ENCODE measurements around the gene SRGAP3.

The SRGAP3 gene

DNA sequence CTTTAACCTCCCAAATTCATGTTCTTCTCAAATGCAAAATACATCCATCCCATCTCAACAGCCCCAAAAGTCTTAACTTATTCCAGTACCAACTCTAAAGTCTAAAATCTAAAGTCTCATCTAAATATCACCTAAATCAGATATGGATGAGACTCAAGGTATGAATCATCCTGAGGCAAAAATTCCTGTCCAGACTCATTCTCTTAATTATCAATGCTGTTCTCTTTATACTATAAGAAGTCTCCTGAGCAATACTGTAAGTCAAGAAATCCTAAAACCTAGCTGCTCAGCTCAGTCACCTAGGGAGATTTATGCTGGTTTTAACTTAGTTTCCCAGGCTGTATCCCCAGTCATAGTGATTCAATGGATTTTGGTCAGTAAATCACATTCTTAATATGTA lies 297.3 kb downstream of the SRGAP3 start:
- no peak for DNase-seq

DNA sequence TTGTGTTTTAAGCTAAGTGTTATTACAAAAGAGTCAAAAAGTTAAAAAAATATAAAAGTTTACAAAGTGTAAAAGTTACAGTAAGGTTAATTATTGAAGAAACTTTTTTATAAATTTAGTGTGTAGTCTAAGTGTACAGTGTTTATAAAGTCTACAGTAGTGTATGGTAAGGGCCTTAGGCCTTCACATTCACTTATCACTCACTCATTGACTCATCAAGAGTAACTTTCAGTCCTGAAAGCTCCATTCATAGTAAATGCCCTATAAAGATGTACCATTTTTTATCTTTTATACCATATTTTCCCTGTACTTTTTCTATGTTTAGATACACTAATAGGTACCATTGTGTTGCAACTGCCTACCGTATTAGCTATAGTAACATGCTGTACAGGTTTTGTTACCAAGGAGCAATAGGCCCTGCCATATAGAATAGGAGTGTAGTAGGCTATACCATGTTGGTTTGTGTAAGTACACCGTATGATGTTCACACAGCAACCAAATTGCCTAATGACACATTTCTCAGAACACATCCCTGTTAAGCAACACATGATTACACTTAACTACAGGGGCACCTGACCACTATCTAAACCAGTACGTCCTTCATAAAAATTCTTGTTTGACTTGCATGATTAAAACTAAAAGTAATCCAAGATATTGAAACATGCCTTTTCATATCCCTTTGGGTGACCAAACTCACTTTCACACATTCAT lies 303.4 kb downstream of the SRGAP3 start:
- no peak for DNase-seq

DNA sequence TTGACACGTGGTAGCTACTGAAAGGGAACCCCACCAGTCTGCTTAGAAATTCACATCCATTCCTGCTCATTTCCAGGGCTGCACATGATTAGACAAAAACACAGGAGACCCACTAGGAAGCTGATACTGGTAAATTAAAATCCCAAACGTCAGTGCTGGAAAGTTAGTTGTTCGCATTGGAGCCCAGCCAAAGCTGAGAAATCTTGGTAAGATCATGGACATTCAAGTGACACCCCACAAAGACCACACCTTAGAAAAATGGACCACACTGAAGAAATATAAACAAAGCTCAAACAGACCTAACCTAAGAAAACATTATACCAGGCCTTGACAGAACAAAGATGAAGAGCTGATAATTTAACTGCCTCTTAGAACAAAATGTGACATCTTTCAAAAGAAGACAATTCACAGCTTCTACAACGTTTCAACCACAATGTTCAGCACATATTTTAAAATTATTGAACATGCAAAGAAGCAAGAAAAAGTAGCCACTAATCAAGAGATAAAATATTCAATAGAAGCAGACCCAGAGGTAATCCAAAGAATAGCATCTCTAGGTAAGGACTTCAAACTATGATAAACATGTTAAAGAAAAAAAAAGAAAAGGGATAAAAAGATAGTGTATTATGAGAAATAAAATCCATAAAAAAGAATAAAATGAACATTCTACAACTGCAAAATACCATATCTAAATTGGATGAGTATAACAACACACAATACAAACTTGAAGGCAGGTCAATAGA lies 306.5 kb downstream of the SRGAP3 start:
- no peak for DNase-seq

DNA sequence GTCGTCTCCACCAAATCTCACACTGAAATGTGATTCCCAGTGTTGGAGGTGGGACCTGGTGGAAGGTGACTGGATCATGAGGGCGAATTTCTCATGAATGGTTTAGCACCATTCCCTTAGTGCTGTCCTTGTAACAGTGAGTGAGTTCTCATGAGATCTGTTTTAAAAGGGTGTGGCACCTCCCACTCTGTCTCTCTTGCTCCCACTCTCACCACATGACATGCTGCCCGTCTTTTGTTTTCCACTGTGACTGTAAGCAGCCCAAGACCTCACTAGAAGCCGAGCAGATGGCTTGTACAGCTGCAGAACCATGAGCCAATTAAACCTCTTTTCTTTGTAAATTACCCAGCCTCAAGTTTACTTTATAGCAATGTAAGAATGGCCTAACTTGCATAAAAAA lies 307.3 kb downstream of the SRGAP3 start:
- DNase-seq = no peak

DNA sequence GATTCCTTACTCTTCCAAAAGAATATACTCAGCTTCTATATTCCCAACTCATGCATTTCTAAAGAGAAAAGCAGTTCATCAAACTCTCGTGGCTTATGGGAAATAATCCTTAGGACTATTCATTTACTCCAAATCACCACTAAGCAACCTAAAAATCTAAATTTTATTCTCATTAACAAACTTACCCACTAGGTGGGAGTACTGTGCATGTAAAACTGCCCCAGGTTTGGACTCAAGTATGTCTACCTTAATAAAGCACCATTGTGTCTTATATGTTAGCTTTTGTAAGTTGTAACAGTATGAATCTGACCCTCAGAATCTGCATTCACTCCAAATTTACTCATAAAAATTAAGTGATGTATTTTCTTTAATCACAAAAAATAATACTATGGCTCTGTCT lies 311.4 kb downstream of the SRGAP3 start:
- no peak for DNase-seq

DNA sequence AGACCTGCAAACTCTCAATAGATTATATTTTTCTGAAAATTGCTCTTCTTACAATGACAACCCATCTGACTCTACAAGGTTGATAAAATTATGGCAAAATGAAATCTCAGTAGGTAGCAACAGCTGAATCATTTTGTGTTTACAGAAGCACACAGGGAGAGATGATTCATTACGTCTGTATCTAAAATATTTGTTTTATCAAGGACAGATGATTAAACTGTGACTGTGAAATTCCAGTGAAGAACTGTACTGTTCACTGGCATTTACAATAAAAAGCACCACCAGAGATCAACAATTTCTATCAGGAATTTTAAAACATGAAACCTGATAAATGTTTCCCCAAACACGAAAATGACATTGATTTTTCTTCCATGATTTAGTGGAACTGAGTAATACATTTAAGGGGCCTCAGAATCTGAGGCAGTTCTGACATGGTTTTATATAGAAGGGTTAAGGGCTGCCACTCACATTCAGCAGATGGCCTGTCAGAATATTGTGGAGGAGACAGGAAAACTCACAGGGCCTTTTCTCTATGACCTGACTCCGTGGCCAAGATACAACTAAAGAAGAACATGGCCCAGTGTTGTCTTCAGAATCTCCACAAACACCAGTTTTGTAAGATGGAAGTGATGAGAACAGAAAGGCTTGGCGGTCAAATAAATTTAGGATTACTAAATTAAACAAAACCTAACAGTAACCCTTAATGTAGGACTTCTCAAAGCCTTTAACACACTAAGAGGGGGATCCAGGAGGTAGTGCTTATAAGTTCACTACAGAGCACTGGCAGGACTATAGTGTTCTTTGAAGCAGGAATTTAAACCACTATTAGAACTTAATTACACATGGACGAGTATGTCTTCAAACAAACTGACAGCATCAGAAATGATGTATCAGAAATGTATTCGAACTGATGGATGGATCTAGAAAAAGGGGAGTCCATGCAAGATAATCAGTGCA lies 312.1 kb downstream of the SRGAP3 start:
- DNase-seq = no peak

DNA sequence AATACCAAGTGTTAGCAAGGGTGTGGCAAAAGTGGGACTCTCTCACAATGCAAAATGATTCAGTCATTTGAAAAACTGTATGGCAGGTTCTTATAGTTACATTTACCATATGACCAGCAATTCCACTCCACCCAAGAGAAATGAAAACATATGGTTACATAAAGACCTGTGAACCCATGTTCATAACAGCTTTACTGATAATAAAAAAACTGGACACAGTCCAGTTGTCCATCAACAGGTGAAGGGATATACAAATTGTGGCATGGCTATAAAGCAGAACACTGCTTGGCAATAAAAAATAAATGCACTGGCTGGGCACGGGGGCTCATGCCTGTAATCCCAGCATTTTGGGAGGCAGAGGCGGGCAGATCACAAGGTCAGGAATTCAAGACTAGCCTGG lies 316.9 kb downstream of the SRGAP3 start:
- no peak for DNase-seq

DNA sequence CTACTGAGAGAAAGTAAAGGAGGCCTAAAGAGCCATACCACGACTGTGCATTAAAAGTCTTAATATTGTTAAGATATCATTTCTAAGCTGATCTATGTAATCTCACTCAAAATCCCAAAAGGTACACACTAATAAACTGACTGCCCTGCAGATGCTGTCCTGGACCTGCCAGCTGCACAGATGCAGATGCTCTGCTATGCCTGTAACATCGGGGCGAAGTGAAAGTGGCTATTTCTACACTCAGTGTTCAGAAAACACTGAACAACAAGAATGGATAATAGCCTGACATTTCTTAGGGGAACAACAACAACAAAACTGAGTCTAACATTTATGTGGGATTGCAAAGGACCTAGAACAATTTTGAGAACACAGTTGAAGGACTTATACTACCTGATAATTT lies 318.1 kb downstream of the SRGAP3 start:
- no peak for DNase-seq

All from cortex of kidney (tissue), 1 donor.